MM.1S (cell line): ENCODE data around the gene PRR20G.

Experiments
- EZH2phosphoT487 ChIP-seq: fragments of 300-600 bp; sonication (generic); IDR thresholded peaks from 2 replicates; pipeline ENCODE4 v1.6.1; 2018; ENCODE audit warnings: antibody characterized with exemption, low read length
- TF ChIP-seq, protein P1 (sequence below): fragments of 300-600 bp; sonication (generic); IDR thresholded peaks from 2 replicates; pipeline ENCODE4 v1.5.1; 2016; ENCODE audit warnings: antibody characterized with exemption, low read length, mixed read lengths

DNA sequence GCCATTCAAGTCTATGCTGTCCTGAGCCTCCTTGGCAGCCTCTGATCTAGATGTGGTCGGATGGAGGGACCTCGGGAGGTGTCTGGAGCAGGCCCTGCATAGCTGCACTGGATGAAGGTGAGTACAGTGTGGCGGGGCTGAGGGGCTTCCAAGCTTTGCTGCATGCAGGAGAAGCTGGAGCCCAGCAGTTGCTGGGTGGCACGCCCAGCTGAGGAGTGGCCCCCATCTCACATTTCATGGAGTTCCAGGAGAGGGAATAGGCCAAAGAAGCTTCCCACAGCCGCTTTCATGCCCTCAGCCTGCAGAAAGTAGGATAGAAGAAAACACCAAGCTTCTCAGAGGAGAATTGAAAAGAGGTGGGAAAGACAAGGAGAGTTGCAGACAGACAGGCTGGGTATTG is 48.3 kb upstream of the PRR20G start:
- TF ChIP-seq EZH2phosphoT487 = no peak
- TF ChIP-seq, protein P1, sequence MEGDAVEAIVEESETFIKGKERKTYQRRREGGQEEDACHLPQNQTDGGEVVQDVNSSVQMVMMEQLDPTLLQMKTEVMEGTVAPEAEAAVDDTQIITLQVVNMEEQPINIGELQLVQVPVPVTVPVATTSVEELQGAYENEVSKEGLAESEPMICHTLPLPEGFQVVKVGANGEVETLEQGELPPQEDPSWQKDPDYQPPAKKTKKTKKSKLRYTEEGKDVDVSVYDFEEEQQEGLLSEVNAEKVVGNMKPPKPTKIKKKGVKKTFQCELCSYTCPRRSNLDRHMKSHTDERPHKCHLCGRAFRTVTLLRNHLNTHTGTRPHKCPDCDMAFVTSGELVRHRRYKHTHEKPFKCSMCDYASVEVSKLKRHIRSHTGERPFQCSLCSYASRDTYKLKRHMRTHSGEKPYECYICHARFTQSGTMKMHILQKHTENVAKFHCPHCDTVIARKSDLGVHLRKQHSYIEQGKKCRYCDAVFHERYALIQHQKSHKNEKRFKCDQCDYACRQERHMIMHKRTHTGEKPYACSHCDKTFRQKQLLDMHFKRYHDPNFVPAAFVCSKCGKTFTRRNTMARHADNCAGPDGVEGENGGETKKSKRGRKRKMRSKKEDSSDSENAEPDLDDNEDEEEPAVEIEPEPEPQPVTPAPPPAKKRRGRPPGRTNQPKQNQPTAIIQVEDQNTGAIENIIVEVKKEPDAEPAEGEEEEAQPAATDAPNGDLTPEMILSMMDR = no peak
